Stimulated activated CD4-positive, alpha-beta T cell treated with anti-CD3 and anti-CD28 coated beads, Interleukin-12 subunit alpha, Interleukin-12 subunit beta, amount 100 ng/mL, for 48 hours (primary cell): ENCODE measurements around the gene PTBP1.
"Not testable (repeated sequence)": the region's sequence is repeated elsewhere in the genome, so short reads cannot be mapped to it uniquely, and the experiment has no call there.

Experiments
- DNase-seq, 3 donors: peaks; one replicate each; pipeline ENCODE4 v3.0.0-alpha.2; 2020; ENCODE audit warnings: low read depth in 2 of 3, low spot score in 1 of 3

PTBP1 gene

GRCh38 chr19:825897-826644, 28.8 kb downstream of the PTBP1 start:
- no peak for DNase-seq

- DNase-seq: no peak
Measured at GRCh38 chr19:827314-827709, 30.1 kb downstream of the PTBP1 start.

- no peak for DNase-seq
Measured at GRCh38 chr19:827710-828321, 30.6 kb downstream of the PTBP1 start, which contains the start of gene AZU1. AZU1 (plus strand) TSS chr19:827837; CDS start chr19:827847, 10 bp downstream.

GRCh38 chr19:829129-829758, 32.0 kb downstream of the PTBP1 start:
- DNase-seq: no peak

- no peak for DNase-seq
Measured at GRCh38 chr19:831407-832369, 34.4 kb downstream of the PTBP1 start.

GRCh38 chr19:834216-834615, 37.0 kb downstream of the PTBP1 start:
- DNase-seq: no peak

GRCh38 chr19:835210-835810, 38.1 kb downstream of the PTBP1 start:
- no peak for DNase-seq

GRCh38 chr19:840519-841206, 43.4 kb downstream of the PTBP1 start, which contains the start of gene PRTN3:
PRTN3 (plus strand) TSS chr19:840999; CDS start chr19:841009, 10 bp downstream.
- DNase-seq: no peak

- DNase-seq: not testable (repeated sequence)
Measured at GRCh38 chr19:842802-843179, 45.5 kb downstream of the PTBP1 start.

- DNase-seq: no peak
Measured at GRCh38 chr19:843180-843835, 46.1 kb downstream of the PTBP1 start.

- DNase-seq: no peak
Measured at GRCh38 chr19:843836-844545, 46.7 kb downstream of the PTBP1 start.

- DNase-seq: no peak
Measured at GRCh38 chr19:844546-844971, 47.3 kb downstream of the PTBP1 start.

- no peak for DNase-seq
Measured at GRCh38 chr19:845707-846521, 48.7 kb downstream of the PTBP1 start.

GRCh38 chr19:848386-848921, 51.2 kb downstream of the PTBP1 start:
- DNase-seq: no peak

GRCh38 chr19:849195-849594, 51.9 kb downstream of the PTBP1 start:
- not testable (repeated sequence) for DNase-seq

GRCh38 chr19:850221-850978, 53.1 kb downstream of the PTBP1 start:
- no peak for DNase-seq

- no peak for DNase-seq
Measured at GRCh38 chr19:850979-851335, 53.7 kb downstream of the PTBP1 start.
